Peyer's patch (tissue), 4 donors: ENCODE data around the gene TSN.

ENCODE experiments used
- CTCF ChIP-seq, 6 experiments: fragments of 450-650 bp in 4 of 6; fragments of 200-600 bp in 2 of 6; sonication (generic) in 1 of 6; IDR thresholded peaks; one replicate each; pipeline ENCODE4 v1.5.1; 2017 to 2019; ENCODE audit warnings: antibody characterized with exemption in 6 of 6, mild to moderate bottlenecking in 3 of 6, moderate library complexity in 1 of 6
- POLR2A ChIP-seq, 2 donors: fragments of 450-650 bp; IDR thresholded peaks; one replicate each; pipeline ENCODE4 v1.5.1; 2017; ENCODE audit warnings: antibody characterized with exemption in 2 of 2, mild to moderate bottlenecking in 2 of 2, moderate library complexity in 2 of 2

- TF ChIP-seq CTCF (IDR thresholded peaks at IDR 0.05) (no peak), POLR2A (IDR thresholded peaks at IDR 0.05) (no peak)
Observed at GRCh38 chr2:121727950-121728349, 27.5 kb upstream of the TSN start.
